Lower leg skin (tissue), 4 donors: Measurements from ENCODE around the gene NPHP3. TPM values are rescaled to one million over a fixed set of nuclear protein-coding genes. Genes with fewer than 3 reads are reported as not detected.

Experiments
- DNase-seq, 2 donors: peaks; one replicate each; pipeline ENCODE4 v3.0.0-alpha.2; 2019; ENCODE audit warnings: low spot score in 2 of 2
- H3K4me3 ChIP-seq: fragments of 200-600 bp; sonication (generic); 2 replicates; pipeline ENCODE4 v1.5.1; 2017; ENCODE audit warnings: mild to moderate bottlenecking, low read depth; ENCODE audit not compliant: poor library complexity, severe bottlenecking
- CTCF ChIP-seq, 3 donors: fragments of 450-650 bp; IDR thresholded peaks; one replicate each; pipeline ENCODE4 v1.5.1; 2016; ENCODE audit warnings: antibody characterized with exemption in 3 of 3, mild to moderate bottlenecking in 3 of 3, moderate library complexity in 2 of 3
- POLR2A ChIP-seq, 2 donors: fragments of 450-650 bp; IDR thresholded peaks; one replicate each; pipeline ENCODE4 v1.6.1; 2016 to 2017; ENCODE audit warnings: antibody characterized with exemption in 2 of 2, mild to moderate bottlenecking in 1 of 2, moderate library complexity in 1 of 2
- WGBS, 2 donors: methylation state at CpG; one replicate each; pipeline ENCODE4 v1.1.5; 2018; 5-methylcytosine and 5-hydroxymethylcytosine counted together
- intact Hi-C: fragments of 100-400 bp; cut with DNase I; formaldehyde crosslinking; loops from one replicate; pipeline ENCODE4 v1.15.0; 2023; ENCODE audit warnings: low total_unique reads
- total RNA-seq, 4 donors: library from RNA; depleted of rRNA; stranded (reverse); fragments of >200 nt; gene quantifications; one replicate each; pipeline ENCODE4 v1.1.0, GENCODE V29; 2016

Gene NPHP3
- total RNA-seq, 4 donors from 2014 or later, result 16.3 to 37.1 (median 30.2) TPM

GRCh38 chr3:132662212-132662611, 60.0 kb downstream of the NPHP3 start:
- no peak for TF ChIP-seq CTCF (IDR thresholded peaks at IDR 0.05)
- no peak for TF ChIP-seq POLR2A (IDR thresholded peaks at IDR 0.05)
- DNase-seq, result no peak
- H3K4me3 ChIP-seq, result no peak overlapping the region
- intact Hi-C loops, result no loop called here

GRCh38 chr3:132661101-132661500, 61.1 kb downstream of the NPHP3 start:
- no peak for DNase-seq
- WGBS, 2 donors, result 12 to 14% methylated on average over 8 of the region's 8 CpGs
- TF ChIP-seq POLR2A (IDR thresholded peaks at IDR 0.05) (no peak), CTCF (IDR thresholded peaks at IDR 0.05) (no peak)
- peak overlapping the region; percentile 90 for H3K4me3 ChIP-seq
- intact Hi-C loops, result no loop called here

- TF ChIP-seq CTCF (IDR thresholded peaks at IDR 0.05), result no peak
- no peak for TF ChIP-seq POLR2A (IDR thresholded peaks at IDR 0.05)
- peak in 1 of 2 donors; percentile 52 for DNase-seq
- intact Hi-C loops, result no loop called here
- 0% methylated on average over 5 of the region's 5 CpGs for WGBS, 2 donors
- H3K4me3 ChIP-seq, result peak overlapping the region; percentile 90
Measured at GRCh38 chr3:132660811-132661070, 61.5 kb downstream of the NPHP3 start.

GRCh38 chr3:132660052-132660810, 62.0 kb downstream of the NPHP3 start, which contains the start of gene UBA5:
UBA5 (plus strand) TSS chr3:132660329; CDS start chr3:132660538, 209 bp downstream.
- peak; percentile 46 to 93 for DNase-seq
- H3K4me3 ChIP-seq, result peak within 1 kb of the TSS; percentile 90
- intact Hi-C loops, result no loop called here
- TF ChIP-seq POLR2A (IDR thresholded peaks at IDR 0.05) (no peak), CTCF (IDR thresholded peaks at IDR 0.05) (no peak)
- WGBS, 2 donors, result 0% methylated on average over 34 to 64 of the region's 64 CpGs

GRCh38 chr3:132659365-132660051, 62.7 kb downstream of the NPHP3 start, which contains the start of gene ACAD11:
ACAD11 (minus strand) TSS chr3:132659809; CDS start chr3:132659751, 58 bp downstream.
- H3K4me3 ChIP-seq, result peak within 1 kb of the TSS; percentile 90
- intact Hi-C loops, result no loop called here
- DNase-seq, result peak; percentile 52 to 93
- WGBS, 2 donors, result 0 to 1% methylated on average over 31 to 32 of the region's 34 CpGs
- TF ChIP-seq CTCF (IDR thresholded peaks at IDR 0.05) (no peak), POLR2A (IDR thresholded peaks at IDR 0.05) (no peak)
